SU-DHL-6 (cell line): Measurements from ENCODE around the gene KCNJ8.

ENCODE experiments used
- H2AFZ ChIP-seq: fragments of 200-600 bp; sonication (generic); 2 replicates; pipeline ENCODE4 v1.6.1; 2014; ENCODE audit warnings: low read depth, mild to moderate bottlenecking, moderate library complexity, mixed read lengths, antibody characterized with exemption, low read length; ENCODE audit not compliant: severe bottlenecking
- H3F3A ChIP-seq: fragments of 200-600 bp; shearing (Covaris generic); 2 replicates; pipeline ENCODE4 v1.6.0; 2016; ENCODE audit warnings: antibody characterized with exemption, mild to moderate bottlenecking; ENCODE audit not compliant: insufficient read depth
- H3K27ac ChIP-seq: fragments of 200-600 bp; sonication (generic); 2 replicates; pipeline ENCODE4 v1.5.1; 2016; ENCODE audit warnings: low read depth, mild to moderate bottlenecking, low read length, moderate library complexity, mixed read lengths
- H3K27me3 ChIP-seq: fragments of 200-600 bp; sonication (generic), shearing (Covaris generic); 2 replicates; pipeline ENCODE4 v1.6.0; 2014; ENCODE audit warnings: mild to moderate bottlenecking, low read length
- H3K36me3 ChIP-seq: fragments of 200-600 bp; sonication (generic); 2 replicates; pipeline ENCODE4 v1.6.1; 2014; ENCODE audit warnings: mild to moderate bottlenecking, low read length, mixed read lengths
- H3K4me2 ChIP-seq: fragments of 300-600, 200-600 bp; shearing (Covaris generic), sonication (generic); 2 replicates; pipeline ENCODE4 v1.6.0; 2014; ENCODE audit warnings: low read length, low read depth, mild to moderate bottlenecking; ENCODE audit not compliant: poor library complexity, severe bottlenecking
- H3K4me3 ChIP-seq: fragments of 200-600 bp; sonication (generic); 2 replicates; pipeline ENCODE4 v1.5.1; 2014; ENCODE audit warnings: antibody characterized with exemption, low read length, mild to moderate bottlenecking, mixed read lengths; ENCODE audit not compliant: insufficient read depth, poor library complexity, severe bottlenecking
- H3K79me2 ChIP-seq: fragments of 200-600 bp; sonication (generic); 2 replicates; pipeline ENCODE4 v1.6.1; 2014; ENCODE audit warnings: mild to moderate bottlenecking, low read length, moderate library complexity; ENCODE audit not compliant: insufficient read depth
- H3K9ac ChIP-seq: fragments of 200-600 bp; sonication (generic); 2 replicates; pipeline ENCODE4 v1.7.0; 2014; ENCODE audit warnings: mild to moderate bottlenecking, low read length
- H3K9me2 ChIP-seq: fragments of 200-600 bp; sonication (generic); replicated peaks from 2 replicates; pipeline ENCODE4 v1.6.1; 2014; ENCODE audit warnings: low read length; ENCODE audit not compliant: insufficient read depth
- H3K9me3 ChIP-seq: fragments of 200-600 bp; sonication (generic); 2 replicates; pipeline ENCODE4 v1.6.1; 2014; ENCODE audit warnings: low read length, mixed read lengths; ENCODE audit not compliant: insufficient read depth
- H4K20me1 ChIP-seq: fragments of 200-600 bp; sonication (generic); 2 replicates; pipeline ENCODE4 v1.6.1; 2014; ENCODE audit warnings: low read depth, mild to moderate bottlenecking, antibody characterized with exemption, low read length, moderate library complexity, mixed read lengths
- EZH2phosphoT487 ChIP-seq: fragments of 200-600 bp; sonication (generic), shearing (Covaris generic); conservative IDR thresholded peaks from 2 replicates; pipeline ENCODE4 v1.6.1; 2018; ENCODE audit warnings: mild to moderate bottlenecking, antibody characterized with exemption, low read length, moderate library complexity, mixed read lengths
- TF ChIP-seq, protein P1 (sequence below): fragments of 200-600 bp; sonication (generic); IDR thresholded peaks from one replicate; pipeline ENCODE4 v1.5.1; 2017; ENCODE audit warnings: antibody characterized with exemption, mild to moderate bottlenecking, low read length, moderate library complexity; ENCODE audit not compliant: insufficient read depth, poor library complexity, severe bottlenecking

The KCNJ8 gene

GRCh38 chr12:21819236-21819635 is 44.7 kb upstream of the KCNJ8 start:
- no peaks in the 10 kb centered on the region for H3K27me3 ChIP-seq
- H2AFZ ChIP-seq, result no peak overlapping the region
- H3K27ac ChIP-seq, result no peak overlapping the region
- H3K9me3 ChIP-seq, result no peaks in the 10 kb centered on the region
- no peaks in the 10 kb centered on the region for H4K20me1 ChIP-seq
- H3K9me2 ChIP-seq, result 0 out of 2 replicates have a peak, but pooled peaks cover 3% of the 10 kb centered on the region
- no peak overlapping the region for H3K9ac ChIP-seq
- TF ChIP-seq, protein P1, sequence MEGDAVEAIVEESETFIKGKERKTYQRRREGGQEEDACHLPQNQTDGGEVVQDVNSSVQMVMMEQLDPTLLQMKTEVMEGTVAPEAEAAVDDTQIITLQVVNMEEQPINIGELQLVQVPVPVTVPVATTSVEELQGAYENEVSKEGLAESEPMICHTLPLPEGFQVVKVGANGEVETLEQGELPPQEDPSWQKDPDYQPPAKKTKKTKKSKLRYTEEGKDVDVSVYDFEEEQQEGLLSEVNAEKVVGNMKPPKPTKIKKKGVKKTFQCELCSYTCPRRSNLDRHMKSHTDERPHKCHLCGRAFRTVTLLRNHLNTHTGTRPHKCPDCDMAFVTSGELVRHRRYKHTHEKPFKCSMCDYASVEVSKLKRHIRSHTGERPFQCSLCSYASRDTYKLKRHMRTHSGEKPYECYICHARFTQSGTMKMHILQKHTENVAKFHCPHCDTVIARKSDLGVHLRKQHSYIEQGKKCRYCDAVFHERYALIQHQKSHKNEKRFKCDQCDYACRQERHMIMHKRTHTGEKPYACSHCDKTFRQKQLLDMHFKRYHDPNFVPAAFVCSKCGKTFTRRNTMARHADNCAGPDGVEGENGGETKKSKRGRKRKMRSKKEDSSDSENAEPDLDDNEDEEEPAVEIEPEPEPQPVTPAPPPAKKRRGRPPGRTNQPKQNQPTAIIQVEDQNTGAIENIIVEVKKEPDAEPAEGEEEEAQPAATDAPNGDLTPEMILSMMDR, result no peak
- TF ChIP-seq EZH2phosphoT487, result no peak
- H3F3A ChIP-seq, result no peaks in the 10 kb centered on the region
- no peak overlapping the region for H3K4me2 ChIP-seq
- no peaks in the 10 kb centered on the region for H3K79me2 ChIP-seq
- no peaks in the 10 kb centered on the region for H3K36me3 ChIP-seq
- no peak overlapping the region for H3K4me3 ChIP-seq

DNA sequence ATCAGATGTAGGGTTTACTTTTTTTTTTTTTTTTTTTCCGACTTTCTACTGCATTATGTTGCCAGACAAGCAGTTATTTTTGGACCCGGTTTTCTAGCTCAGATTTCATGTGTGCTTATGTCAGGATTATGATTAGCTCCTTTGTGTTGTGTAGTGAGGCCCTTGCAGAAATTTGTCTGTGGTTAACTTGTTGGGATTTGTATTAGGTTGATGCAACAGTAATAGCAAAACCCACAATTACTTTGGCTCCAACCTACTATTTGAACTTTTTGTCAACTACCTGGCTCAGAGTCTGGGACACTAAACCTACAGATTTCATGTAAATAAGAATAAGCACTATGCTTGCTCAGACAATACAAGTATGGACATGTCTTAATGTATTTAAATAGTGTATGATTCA is 44.1 kb upstream of the KCNJ8 start:
- Histone ChIP-seq H3K9ac (no peak overlapping the region), H3K36me3 (no peaks in the 10 kb centered on the region), H3K27me3 (no peaks in the 10 kb centered on the region), H3K9me3 (no peaks in the 10 kb centered on the region), H3K27ac (no peak overlapping the region), H3K79me2 (no peaks in the 10 kb centered on the region), H3K4me2 (no peak overlapping the region), H4K20me1 (no peaks in the 10 kb centered on the region), H3K4me3 (no peak overlapping the region), H3K9me2 (0 out of 2 replicates have a peak, but pooled peaks cover 3% of the 10 kb centered on the region), H3F3A (no peaks in the 10 kb centered on the region), H2AFZ (no peak overlapping the region)
- TF ChIP-seq, protein P1, result no peak
- TF ChIP-seq EZH2phosphoT487, result no peak

GRCh38 chr12:21815306-21816062 is 41.0 kb upstream of the KCNJ8 start:
- Histone ChIP-seq H3K9ac (no peak overlapping the region), H3K79me2 (no peaks in the 10 kb centered on the region), H3K9me3 (no peaks in the 10 kb centered on the region), H4K20me1 (no peaks in the 10 kb centered on the region), H3K4me2 (no peak overlapping the region), H3K36me3 (no peaks in the 10 kb centered on the region), H2AFZ (no peak overlapping the region), H3K4me3 (no peak overlapping the region), H3K27ac (no peak overlapping the region), H3K9me2 (0 out of 2 replicates have a peak, but pooled peaks cover 3% of the 10 kb centered on the region), H3F3A (no peaks in the 10 kb centered on the region), H3K27me3 (no peaks in the 10 kb centered on the region)
- TF ChIP-seq, protein P1, result no peak
- no peak for TF ChIP-seq EZH2phosphoT487
